GM10847 (cell line): Measurements from ENCODE around the gene NLN.

Source experiments
- POLR2A ChIP-seq: IDR thresholded peaks from 2 replicates; pipeline ENCODE4 v1.6.1; 2011; ENCODE audit not compliant: insufficient read length; ENCODE audit errors: extremely low read depth

Gene NLN

GRCh38 chr5:65867542-65868195 lies 145.7 kb downstream of the NLN start:
- TF ChIP-seq POLR2A, result no peak

- TF ChIP-seq POLR2A, result no peak
Observed at GRCh38 chr5:65868509-65868908, 146.5 kb downstream of the NLN start.

DNA sequence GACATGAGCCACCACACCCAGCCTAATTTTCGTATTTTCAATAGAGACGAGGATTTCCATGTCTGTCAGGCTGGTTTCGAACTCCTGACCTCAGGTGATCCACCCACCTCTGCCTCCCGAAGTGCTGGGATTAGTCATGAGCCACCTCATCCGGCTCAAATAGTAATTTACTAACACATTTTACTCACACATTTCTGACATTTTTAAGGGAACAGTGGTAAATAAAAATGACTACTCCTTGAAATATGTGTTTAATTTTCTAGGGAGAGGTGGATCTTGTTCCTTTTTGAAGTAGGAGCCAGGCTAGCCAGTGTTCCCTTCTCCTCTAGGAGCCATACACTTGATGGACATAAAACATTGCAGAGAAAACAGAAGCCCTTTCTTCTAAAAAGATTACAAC lies 149.2 kb downstream of the NLN start:
- TF ChIP-seq POLR2A, result no peak

- TF ChIP-seq POLR2A, result no peak
Observed at GRCh38 chr5:65873181-65873750, 151.3 kb downstream of the NLN start.

DNA sequence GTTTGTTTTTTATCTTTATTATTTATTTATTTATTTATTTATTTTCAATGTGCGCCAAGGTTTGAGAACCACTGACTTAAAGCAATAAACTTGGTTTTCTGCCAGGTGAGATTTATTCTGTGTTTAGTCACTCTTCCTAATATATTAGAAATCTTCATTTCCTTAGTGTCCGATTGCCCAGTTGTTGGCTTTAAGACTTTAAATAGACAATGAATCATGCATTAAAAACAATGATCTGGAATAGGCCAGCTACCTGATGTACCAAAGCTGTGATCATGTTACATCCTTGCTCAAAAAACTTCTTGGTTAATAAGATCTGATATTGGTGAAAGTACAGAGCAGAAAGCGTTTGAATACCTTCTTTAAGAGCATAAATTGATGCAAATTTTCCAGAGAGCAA lies 152.2 kb downstream of the NLN start:
- TF ChIP-seq POLR2A, result no peak

DNA sequence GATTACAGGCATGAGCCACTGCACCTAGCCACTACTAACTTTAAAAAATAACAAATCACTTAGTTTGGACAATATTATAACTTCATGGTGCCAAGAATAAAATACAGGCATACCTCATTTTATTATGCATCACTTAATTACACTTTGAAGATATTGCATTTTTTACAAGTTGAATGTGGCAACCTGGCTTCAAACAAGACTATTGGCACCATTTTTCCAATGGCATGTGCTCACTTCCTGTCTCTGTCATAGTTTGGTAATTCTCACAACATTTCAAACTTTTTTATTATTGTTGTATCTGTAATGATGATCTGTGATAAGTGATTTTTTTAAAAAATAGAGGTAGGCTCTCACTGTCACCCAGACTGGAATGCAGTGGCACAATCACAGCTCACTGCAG lies 154.5 kb downstream of the NLN start:
- no peak for TF ChIP-seq POLR2A

GRCh38 chr5:65876970-65877369 lies 155.0 kb downstream of the NLN start:
- no peak for TF ChIP-seq POLR2A
